ACC112 (cell line): ENCODE data around the gene RTL10.

ENCODE experiments used
- H2AFZ ChIP-seq: fragments of 200-600 bp; sonication (generic); one replicate; pipeline ENCODE4 v1.6.0; 2017; ENCODE audit warnings: antibody characterized with exemption, low read length; ENCODE audit not compliant: unreplicated experiment
- H3K27ac ChIP-seq: fragments of 200-600 bp; sonication (generic); 2 replicates; pipeline ENCODE4 v1.5.1; 2014; ENCODE audit warnings: low read depth, mild to moderate bottlenecking, antibody characterized with exemption, low read length, moderate library complexity
- H3K27me3 ChIP-seq: fragments of 200-600 bp; sonication (generic); 2 replicates; pipeline ENCODE4 v1.6.1; 2014; ENCODE audit warnings: mild to moderate bottlenecking, antibody characterized with exemption, low read length, moderate library complexity, mixed read lengths; ENCODE audit not compliant: insufficient read depth
- H3K36me3 ChIP-seq: fragments of 200-600 bp; sonication (generic); 2 replicates; pipeline ENCODE4 v1.6.1; 2016; ENCODE audit warnings: mild to moderate bottlenecking, antibody characterized with exemption, low read length, moderate library complexity, mixed read lengths; ENCODE audit not compliant: insufficient read depth
- H3K4me1 ChIP-seq: fragments of 200-600 bp; sonication (generic); one replicate; pipeline ENCODE4 v1.6.1; 2016; ENCODE audit warnings: low read length, mixed read lengths; ENCODE audit not compliant: insufficient read depth, unreplicated experiment, control insufficient read depth
- H3K4me3 ChIP-seq: fragments of 200-600 bp; sonication (generic); 2 replicates; pipeline ENCODE4 v1.5.1; 2014; ENCODE audit warnings: mild to moderate bottlenecking, low read depth, low read length
- H3K79me2 ChIP-seq: fragments of 200-600 bp; sonication (generic); one replicate; pipeline ENCODE4 v1.6.0; 2016; ENCODE audit warnings: low read length; ENCODE audit not compliant: control insufficient read depth, unreplicated experiment, insufficient read depth

Gene RTL10

GRCh38 chr22:19809741-19810140, 44.9 kb downstream of the RTL10 start:
- no peaks in the 10 kb centered on the region for H3K79me2 ChIP-seq
- no peaks in the 10 kb centered on the region for H3K27me3 ChIP-seq
- H3K27ac ChIP-seq: no peak overlapping the region
- H3K36me3 ChIP-seq: no peaks in the 10 kb centered on the region
- no peak overlapping the region for H2AFZ ChIP-seq
- H3K4me3 ChIP-seq: no peak overlapping the region
- H3K4me1 ChIP-seq: peaks cover 4% of the 10 kb centered on the region

- Histone ChIP-seq H3K4me3 (no peak overlapping the region), H3K27ac (no peak overlapping the region), H3K79me2 (no peaks in the 10 kb centered on the region), H3K27me3 (no peaks in the 10 kb centered on the region), H2AFZ (no peak overlapping the region), H3K36me3 (no peaks in the 10 kb centered on the region), H3K4me1 (peaks cover 4% of the 10 kb centered on the region)
Observed at GRCh38 chr22:19808873-19809478, 45.7 kb downstream of the RTL10 start.

GRCh38 chr22:19807914-19808872, 46.5 kb downstream of the RTL10 start:
- Histone ChIP-seq H3K36me3 (no peaks in the 10 kb centered on the region), H3K79me2 (no peaks in the 10 kb centered on the region), H3K27ac (no peak overlapping the region), H3K4me3 (no peak overlapping the region), H3K27me3 (no peaks in the 10 kb centered on the region), H2AFZ (no peak overlapping the region), H3K4me1 (peaks cover 4% of the 10 kb centered on the region)

- no peaks in the 10 kb centered on the region for H3K79me2 ChIP-seq
- no peak overlapping the region for H3K27ac ChIP-seq
- H3K4me1 ChIP-seq: peaks cover 4% of the 10 kb centered on the region
- no peaks in the 10 kb centered on the region for H3K36me3 ChIP-seq
- no peak overlapping the region for H3K4me3 ChIP-seq
- no peaks in the 10 kb centered on the region for H3K27me3 ChIP-seq
- no peak overlapping the region for H2AFZ ChIP-seq
Observed at GRCh38 chr22:19807161-19807913, 47.3 kb downstream of the RTL10 start.

- peaks cover 4% of the 10 kb centered on the region for H3K4me1 ChIP-seq
- H2AFZ ChIP-seq: no peak overlapping the region
- no peak overlapping the region for H3K27ac ChIP-seq
- no peak overlapping the region for H3K4me3 ChIP-seq
- no peaks in the 10 kb centered on the region for H3K36me3 ChIP-seq
- no peaks in the 10 kb centered on the region for H3K27me3 ChIP-seq
- no peaks in the 10 kb centered on the region for H3K79me2 ChIP-seq
Observed at GRCh38 chr22:19806213-19807160, 48.2 kb downstream of the RTL10 start.

GRCh38 chr22:19805821-19806212, 48.9 kb downstream of the RTL10 start:
- Histone ChIP-seq H3K36me3 (no peaks in the 10 kb centered on the region), H3K79me2 (no peaks in the 10 kb centered on the region), H3K27me3 (no peaks in the 10 kb centered on the region), H2AFZ (no peak overlapping the region), H3K27ac (no peak overlapping the region), H3K4me3 (no peak overlapping the region), H3K4me1 (peaks cover 4% of the 10 kb centered on the region)
